K562 (cell line): ENCODE measurements around the gene HNF4A. TPM values are rescaled to one million over a fixed set of nuclear protein-coding genes. Genes with fewer than 3 reads are reported as not detected.

Source experiments
- ATAC-seq: fragments of 200-7000 bp; cut with Tn5 transposase; 3 replicates; pipeline ENCODE4 v1.9.1; 2020; ENCODE audit warnings: moderate library complexity
- BruUV-seq: library from RNA; stranded (reverse); fragments of 400-500 nt; replicated peaks from 2 replicates; lab custom pipeline; 2021; lab: Mats Ljungman, UMichigan
- CTCF ChIA-PET: fragments of 300-600 bp; formaldehyde crosslinking; extraction: SDS; loops from one replicate; lab custom pipeline; 2021; ENCODE audit warnings: low intra/inter-chr PET ratio; lab: Yijun Ruan, JAX
- POLR2A ChIA-PET: fragments of 300-600, 350-650 bp; sonication (Branson Sonifier 250); formaldehyde crosslinking; extraction: SDS; loops from one replicate; lab custom pipeline; 2021; ENCODE audit warnings: antibody characterized with exemption, inconsistent platforms; lab: Yijun Ruan, JAX
- DNase-seq, 4 experiments: peaks; one replicate each; pipeline versions ENCODE4 v3.0.0 to v3.0.0-alpha.2; 2011 to 2018; ENCODE audit warnings: low spot score in 3 of 4, mixed read lengths in 3 of 4; ENCODE audit errors: extremely low read depth in 1 of 4
- FAIRE-seq: peaks from 2 replicates; lab custom pipeline; 2011; peaks lifted over from hg19 to GRCh38; lab: Jason Lieb, UNC
- H2AFZ ChIP-seq: 2 replicates; pipeline ENCODE4 v1.6.0; 2011; ENCODE audit warnings: low read depth, low read length, control low read depth, inconsistent platforms
- H3K27ac ChIP-seq: fragments of 200-600 bp; 3 replicates; pipeline ENCODE4 v1.8.0; 2011; ENCODE audit warnings: low read depth, mild to moderate bottlenecking, control low read depth, inconsistent platforms, low read length, moderate library complexity, mixed read lengths; ENCODE audit errors: extremely low read depth
- H3K27me3 ChIP-seq, 2 experiments: fragments of 300-600 bp in 1 of 2; 2 replicates in 1 of 2; 3 replicates in 1 of 2; pipeline versions ENCODE4 v1.6.0 to v1.8.0; 2011; ENCODE audit warnings: inconsistent platforms in 2 of 2, low read length in 2 of 2, mild to moderate bottlenecking in 1 of 2, mixed read lengths in 1 of 2, moderate library complexity in 1 of 2; ENCODE audit not compliant: control insufficient read depth in 2 of 2, insufficient read depth in 2 of 2
- H3K36me3 ChIP-seq: fragments of 300-600 bp; 3 replicates; pipeline ENCODE4 v1.8.0; 2011; ENCODE audit warnings: mild to moderate bottlenecking, low read length, inconsistent platforms; ENCODE audit not compliant: control insufficient read depth, insufficient read depth
- H3K4me1 ChIP-seq, 2 experiments: fragments of 200-600 bp in 1 of 2; replicated peaks in 1 of 2; 2 replicates in 1 of 2; 3 replicates in 1 of 2; pipeline versions ENCODE4 v1.5.1 to v1.8.0; 2011; ENCODE audit warnings: inconsistent platforms in 2 of 2, low read length in 2 of 2, mild to moderate bottlenecking in 1 of 2, mixed read lengths in 1 of 2, moderate library complexity in 1 of 2; ENCODE audit not compliant: control insufficient read depth in 2 of 2, insufficient read depth in 2 of 2
- H3K4me2 ChIP-seq: 2 replicates; pipeline ENCODE4 v1.6.1; 2011; ENCODE audit warnings: low read length, control low read depth, inconsistent platforms, mixed read lengths; ENCODE audit not compliant: insufficient read depth
- H3K4me3 ChIP-seq: fragments of 200-600 bp; sonication (generic), shearing (Covaris generic); 2 replicates; pipeline ENCODE4 v1.5.1; 2016; ENCODE audit warnings: control low read depth, inconsistent platforms
- H3K79me2 ChIP-seq: fragments of 200-600 bp; 3 replicates; pipeline ENCODE4 v1.8.0; 2011; ENCODE audit warnings: low read length, inconsistent platforms; ENCODE audit not compliant: control insufficient read depth, insufficient read depth
- H3K9ac ChIP-seq, 2 experiments: 2 replicates each; pipeline versions ENCODE4 v1.6.0 to v1.6.1; 2011; ENCODE audit warnings: low read depth in 2 of 2, low read length in 2 of 2, control low read depth in 1 of 2, inconsistent platforms in 1 of 2, mild to moderate bottlenecking in 1 of 2, mixed read lengths in 1 of 2; ENCODE audit not compliant: insufficient read depth in 1 of 2
- H3K9me1 ChIP-seq: one replicate; pipeline ENCODE4 v1.6.0; 2011; ENCODE audit warnings: inconsistent platforms, mild to moderate bottlenecking, low read length, moderate library complexity; ENCODE audit not compliant: control insufficient read depth, insufficient read depth
- H3K9me3 ChIP-seq: replicated peaks from 2 replicates; pipeline ENCODE4 v1.5.1; 2011; ENCODE audit warnings: low read depth, low read length, inconsistent platforms; ENCODE audit not compliant: control insufficient read depth, insufficient read depth
- H4K20me1 ChIP-seq: replicated peaks from 2 replicates; pipeline ENCODE4 v1.6.1; 2011; ENCODE audit warnings: low read length, inconsistent platforms, mixed read lengths; ENCODE audit not compliant: control insufficient read depth, insufficient read depth
- CEBPB ChIP-seq: fragments of 450-650 bp; IDR thresholded peaks from 2 replicates; pipeline ENCODE4 v1.6.1; 2016; ENCODE audit warnings: missing genetic modification characterization, missing compliant biosample characterization
- CEBPG ChIP-seq, 3 experiments: fragments of 200-800 bp in 1 of 3; sonication (Bioruptor generic) in 1 of 3; sonication (generic) in 1 of 3; formaldehyde crosslinking in 1 of 3; IDR thresholded peaks in 2 of 3; conservative IDR thresholded peaks in 1 of 3; 2 replicates each; pipeline versions ENCODE4 v1.6.1 to v1.8.0; 2016 to 2022; ENCODE audit warnings: missing compliant biosample characterization in 2 of 3, missing genetic modification characterization in 2 of 3, mild to moderate bottlenecking in 1 of 3, missing genetic modification reagents in 1 of 3
- CTCF ChIP-seq, 3 experiments: IDR thresholded peaks in 2 of 3; conservative IDR thresholded peaks in 1 of 3; 2 replicates each; pipeline ENCODE4 v1.5.1; 2011 to 2012; ENCODE audit warnings: low read length in 3 of 3, mild to moderate bottlenecking in 3 of 3, control low read depth in 2 of 3, improper control_type of control experiment in 1 of 3, inconsistent platforms in 1 of 3, low read depth in 1 of 3, mixed read lengths in 1 of 3, moderate library complexity in 1 of 3; ENCODE audit not compliant: insufficient read depth in 2 of 3
- FOXJ2 ChIP-seq: fragments of 200-800 bp; sonication (Bioruptor generic); IDR thresholded peaks from 2 replicates; pipeline ENCODE4 v1.6.1; 2016; ENCODE audit warnings: missing genetic modification characterization, missing compliant biosample characterization
- KDM5B ChIP-seq: fragments of 200-600 bp; sonication (generic); IDR thresholded peaks from 2 replicates; pipeline ENCODE4 v1.6.1; 2012; ENCODE audit warnings: low read depth, mild to moderate bottlenecking, moderate library complexity, low read length, control low read depth, inconsistent platforms; ENCODE audit not compliant: insufficient replicate concordance
- MTF1 ChIP-seq: fragments of 250-450 bp; sonication (Bioruptor Pico); IDR thresholded peaks from 2 replicates; pipeline ENCODE4 v1.9.0; 2021; ENCODE audit warnings: moderate library complexity, mild to moderate bottlenecking, inconsistent platforms, borderline replicate concordance
- RAD21 ChIP-seq, 2 experiments: fragments of 250-450 bp in 1 of 2; fragments of 450-650 bp in 1 of 2; sonication (Bioruptor Pico) in 1 of 2; formaldehyde crosslinking in 1 of 2; IDR thresholded peaks in 1 of 2; conservative IDR thresholded peaks in 1 of 2; 2 replicates each; pipeline versions ENCODE4 v1.4.0 to v1.8.0; 2020 to 2022; ENCODE audit warnings: mild to moderate bottlenecking in 2 of 2, moderate library complexity in 1 of 2
- SMC3 ChIP-seq: conservative IDR thresholded peaks from 2 replicates; pipeline ENCODE4 v1.6.1; 2011; ENCODE audit warnings: low read depth, low read length, improper control_type of control experiment; ENCODE audit not compliant: insufficient read depth
- ZFX ChIP-seq: sonication (generic); formaldehyde crosslinking; IDR thresholded peaks from 2 replicates; pipeline ENCODE4 v1.8.0; 2022; ENCODE audit warnings: mild to moderate bottlenecking, missing genetic modification reagents, moderate library complexity
- ZNF668 ChIP-seq: fragments of 250-450 bp; sonication (Bioruptor Pico); IDR thresholded peaks from 2 replicates; pipeline ENCODE4 v1.8.0; 2022; ENCODE audit warnings: mild to moderate bottlenecking, inconsistent platforms
- WGBS: fragments of 100-300 bp; shearing (Covaris generic); methylation state at CpG from one replicate; pipeline ENCODE4 v1.1.6; 2016; ENCODE audit warnings: low coverage, mixed read lengths; ENCODE audit not compliant: insufficient coverage; ENCODE audit errors: missing lambda C conversion rate; 5-methylcytosine and 5-hydroxymethylcytosine counted together
- in situ Hi-C: fragments of 300-500 bp; cut with MboI; formaldehyde crosslinking; loops from 4 replicates; pipeline ENCODE4 v1.15.0; 2018; ENCODE audit warnings: inconsistent platforms, mixed read lengths
- intact Hi-C: fragments of 100-400 bp; cut with micrococcal nuclease; formaldehyde crosslinking; loops from 2 replicates; pipeline ENCODE4 v1.14.2; 2022
- polyA plus RNA-seq, 8 experiments: library from polyadenylated mRNA; depleted of rRNA in 4 of 8; stranded (reverse) in 5 of 8; unstranded in 3 of 8; fragments of >200 nt; fragmentation: Nextera tagmentation in 2 of 8; fragmentation: Illumina TruSeq in 1 of 8; extraction: Ambion mirVana in 2 of 8; extraction: Trizol in 1 of 8; gene quantifications; 2 replicates each; pipeline versions ENCODE4 v1.2.1 to v1.2.3, GENCODE V29; 2011 to 2014; ENCODE audit warnings: inconsistent platforms in 1 of 8, missing spikeins in 1 of 8
- total RNA-seq, 7 experiments: library from RNA; depleted of rRNA in 6 of 7; stranded (reverse); fragments of >200 nt in 6 of 7; fragmentation: Illumina TruSeq in 2 of 7; extraction: Trizol in 2 of 7; gene quantifications; 2 replicates each; pipeline versions ENCODE4 v1.2.1 to v1.2.3, GENCODE V29; 2011 to 2021; ENCODE audit warnings: low replicate concordance in 1 of 7

HNF4A gene
- total and polyA plus RNA-seq, 9 of the 15 experiments (the other 6 are each of a cell fraction or from before 2014, with no cell fraction given) = 0.03 to 0.27 (median 0.08) TPM; not detected in 5

- CTCF ChIA-PET = no interaction called here
- Histone ChIP-seq H3K9me1 (no peaks in the 10 kb centered on the region), H2AFZ (no peak overlapping the region), H3K4me1 (peaks cover 2 to 4% of the 10 kb centered on the region in 2 experiments; a peak in 2 of 5 replicates), H3K27me3 (peaks cover 22 to 32% of the 10 kb centered on the region in 2 experiments), H3K9ac (no peak overlapping the region), H3K9me3 (no peaks in the 10 kb centered on the region), H3K4me3 (no peak overlapping the region), H3K27ac (no peak overlapping the region), H4K20me1 (no peaks in the 10 kb centered on the region), H3K4me2 (no peak overlapping the region), H3K36me3 (no peaks in the 10 kb centered on the region), H3K79me2 (no peaks in the 10 kb centered on the region)
- intact Hi-C loops (loop anchor here (5.0 kb wide), 1 partner anchor 158 kb away; the partner anchor contains the start of gene FITM2), in situ Hi-C loops (no loop called here)
- no peak for FAIRE-seq
- no peak for TF ChIP-seq KDM5B
- BruUV-seq = no TSS peak
- POLR2A ChIA-PET = interaction anchor here (0.8 to 2.5 kb wide), 3 partner anchors 9 to 13 kb away, joined by 3 to 6 read pairs (median 5); no protein-coding TSS in a partner anchor
- 3% methylated on average over 5 of the region's 5 CpGs for WGBS
- no peak for DNase-seq
- no peak for ATAC-seq
Observed at GRCh38 chr20:44470327-44470726, 114.8 kb downstream of the HNF4A start.

- peaks cover 22% of the 10 kb centered on the region in 2 experiments for H3K27me3 ChIP-seq
- ATAC-seq (no peak), DNase-seq (peak in 1 of 4 experiments; percentile 16), FAIRE-seq (no peak)
- no peak overlapping the region for H3K9ac ChIP-seq
- no peaks in the 10 kb centered on the region for H3K36me3 ChIP-seq
- no peak overlapping the region for H3K27ac ChIP-seq
- H3K79me2 ChIP-seq = peaks cover 7% of the 10 kb centered on the region; the same call in 1 of the 3 replicates
- H2AFZ ChIP-seq = no peak overlapping the region
- no peaks in the 10 kb centered on the region for H3K9me3 ChIP-seq
- no peaks in the 10 kb centered on the region for H4K20me1 ChIP-seq
- peaks cover 7 to 13% of the 10 kb centered on the region in 2 experiments; a peak in 4 of 5 replicates for H3K4me1 ChIP-seq
- in situ Hi-C loops (no loop called here), intact Hi-C loops (loop anchor here (5.0 kb wide), 1 partner anchor 159 kb away; the partner anchor contains the start of gene FITM2)
- H3K9me1 ChIP-seq = no peaks in the 10 kb centered on the region
- H3K4me2 ChIP-seq = no peak overlapping the region
- no TSS peak for BruUV-seq
- CTCF ChIA-PET = interaction anchor here (1.3 to 1.4 kb wide), 2 partner anchors 83 to 255 kb away, joined by 3 to 4 read pairs; no protein-coding TSS in a partner anchor
- no peak overlapping the region for H3K4me3 ChIP-seq
- 5% methylated on average over 2 of the region's 2 CpGs for WGBS
- POLR2A ChIA-PET = interaction anchor here (1.0 kb wide), 1 partner anchor 17 kb away, joined by 3 read pairs; no protein-coding TSS in a partner anchor
- TF ChIP-seq ZNF668 (no peak), CEBPB (peak; percentile 47; the same call in 1 of the 2 replicates), CEBPG (CRISPR knock-in tag; IDR thresholded peaks at IDR 0.05) (no peak), CEBPG (tag; conservative IDR thresholded peaks at IDR 0.05 in 1 of 2, IDR thresholded peaks at IDR 0.05 in 1 of 2) (peak in 1 of 2 experiments; percentile 23; a peak in 1 of 4 replicates), MTF1 (CRISPR knock-in tag) (no peak), FOXJ2 (tag) (no peak), CTCF (IDR thresholded peaks at IDR 0.05 in 2 of 3, conservative IDR thresholded peaks at IDR 0.05 in 1 of 3; ENCODE audit: insufficient read depth in 2 of 3, low read depth in 1 of 3, low read length in 3 of 3) (peak in 2 of 3 experiments; percentile 34 to 58; a peak in 2 of 6 replicates), ZFX (CRISPR knock-in tag) (no peak), SMC3 (0 out of 2 replicates have a peak, but pooled peaks have one; percentile 24), RAD21 (CRISPR knock-in tag; conservative IDR thresholded peaks at IDR 0.05 in 1 of 2, IDR thresholded peaks at IDR 0.05 in 1 of 2) (peak; percentile 53 to 76)
Observed at GRCh38 chr20:44471481-44471882, 116.0 kb downstream of the HNF4A start.
